ENCODE measurements around the gene CSNK2A1. TPM values are rescaled to one million over a fixed set of nuclear protein-coding genes. Genes with fewer than 3 reads are reported as not detected.
A peak's percentile ranks its signal among the peaks of the same experiment; 100 is the strongest.
"Not testable (repeated sequence)": the region's sequence is repeated elsewhere in the genome, so short reads cannot be mapped to it uniquely, and the experiment has no call there.

CSNK2A1 gene
- total RNA-seq, 5 donors from 2014 or later (not counting 1 experiment from before 2014, with no cell fraction given), result 73.7 to 84.4 (median 77.4) TPM

GRCh38 chr20:517221-517620 is 26.4 kb downstream of the CSNK2A1 start:
- no peaks in the 10 kb centered on the region for H3K27me3 ChIP-seq (replicated peaks in 1 of 2; ENCODE audit: control insufficient read depth in 2 of 2, extremely low read depth in 1 of 2, insufficient read depth in 2 of 2, low read length in 1 of 2)
- 33% methylated on average over 1 of the region's 2 CpGs for WGBS (ENCODE audit: insufficient coverage)
- Mint-ChIP-seq H3K4me3 (no peak overlapping the region), H3K36me3 (peaks cover 52% of the 10 kb centered on the region), H3K27me3 (no peaks in the 10 kb centered on the region), H3K4me1 (peaks cover 59 to 64% (median 59%) of the 10 kb centered on the region in 3 donors), H3K27ac (no peak overlapping the region), H3K9me3 (peaks cover 0 to 16% (median 11%) of the 10 kb centered on the region in 3 donors)
- DNase-seq (no peak), ATAC-seq (replicated peaks in 1 of 4) (no peak)
- ChIA-PET POLR2A (no interaction called here), CTCF (no interaction called here)
- peaks cover 0 to 8% of the 10 kb centered on the region in 2 experiments for H3K4me1 ChIP-seq (ENCODE audit: control insufficient read depth in 1 of 2, extremely low read depth in 1 of 2, insufficient read depth in 2 of 2, low read length in 2 of 2)
- H3K9me3 ChIP-seq, result no peaks in the 10 kb centered on the region
- peaks cover 0 to 11% of the 10 kb centered on the region in 2 donors for H3K36me3 ChIP-seq (ENCODE audit: control insufficient read depth in 2 of 2, extremely low read depth in 1 of 2, insufficient read depth in 1 of 2, low read length in 1 of 2)
- no peak overlapping the region for H3K27ac ChIP-seq (ENCODE audit: low read length)
- no peak overlapping the region for H3K4me3 ChIP-seq (ENCODE audit: control insufficient read depth in 1 of 2, extremely low read depth in 1 of 2, low read length in 1 of 2)

GRCh38 chr20:516799-517198 is 26.8 kb downstream of the CSNK2A1 start:
- 100% methylated on average over 1 of the region's 2 CpGs for WGBS (ENCODE audit: insufficient coverage)
- peaks cover 63 to 68% (median 64%) of the 10 kb centered on the region in 3 donors for H3K4me1 Mint-ChIP-seq
- Histone ChIP-seq H3K27ac (ENCODE audit: low read length) (no peak overlapping the region), H3K27me3 (replicated peaks in 1 of 2; ENCODE audit: control insufficient read depth in 2 of 2, extremely low read depth in 1 of 2, insufficient read depth in 2 of 2, low read length in 1 of 2) (no peaks in the 10 kb centered on the region), H3K4me3 (ENCODE audit: control insufficient read depth in 1 of 2, extremely low read depth in 1 of 2, low read length in 1 of 2) (no peak overlapping the region), H3K4me1 (ENCODE audit: control insufficient read depth in 1 of 2, extremely low read depth in 1 of 2, insufficient read depth in 2 of 2, low read length in 2 of 2) (peaks cover 0 to 8% of the 10 kb centered on the region in 2 experiments), H3K36me3 (ENCODE audit: control insufficient read depth in 2 of 2, extremely low read depth in 1 of 2, insufficient read depth in 1 of 2, low read length in 1 of 2) (peaks cover 0 to 7% of the 10 kb centered on the region in 2 donors), H3K9me3 (no peaks in the 10 kb centered on the region)
- ATAC-seq (replicated peaks in 1 of 4), result no peak
- peaks cover 0 to 16% (median 11%) of the 10 kb centered on the region in 3 donors for H3K9me3 Mint-ChIP-seq
- H3K36me3 Mint-ChIP-seq, result peaks cover 48% of the 10 kb centered on the region
- ChIA-PET POLR2A (no interaction called here), CTCF (no interaction called here)
- no peak overlapping the region for H3K27ac Mint-ChIP-seq
- H3K4me3 Mint-ChIP-seq, result no peak overlapping the region
- DNase-seq, result no peak
- H3K27me3 Mint-ChIP-seq, result no peaks in the 10 kb centered on the region

- DNase-seq (no peak), ATAC-seq (replicated peaks in 1 of 4) (no peak)
- H3K27ac ChIP-seq (ENCODE audit: low read length), result no peak overlapping the region
- no peak overlapping the region for H3K4me3 ChIP-seq (ENCODE audit: control insufficient read depth in 1 of 2, extremely low read depth in 1 of 2, low read length in 1 of 2)
- Mint-ChIP-seq H3K36me3 (peaks cover 37% of the 10 kb centered on the region), H3K27me3 (no peaks in the 10 kb centered on the region), H3K27ac (no peak overlapping the region), H3K9me3 (peaks cover 0 to 9% (median 6%) of the 10 kb centered on the region in 3 donors), H3K4me1 (peaks cover 67 to 76% (median 70%) of the 10 kb centered on the region in 3 donors), H3K4me3 (no peak overlapping the region)
- no peaks in the 10 kb centered on the region for H3K27me3 ChIP-seq (replicated peaks in 1 of 2; ENCODE audit: control insufficient read depth in 2 of 2, extremely low read depth in 1 of 2, insufficient read depth in 2 of 2, low read length in 1 of 2)
- no peaks in the 10 kb centered on the region for H3K9me3 ChIP-seq
- ChIA-PET CTCF (no interaction called here), POLR2A (no interaction called here)
- no CpG with 5 or more reads among the region's 3 CpGs for WGBS (ENCODE audit: insufficient coverage)
- no peaks in the 10 kb centered on the region for H3K36me3 ChIP-seq (ENCODE audit: control insufficient read depth in 2 of 2, extremely low read depth in 1 of 2, insufficient read depth in 1 of 2, low read length in 1 of 2)
- peaks cover 0 to 8% of the 10 kb centered on the region in 2 experiments for H3K4me1 ChIP-seq (ENCODE audit: control insufficient read depth in 1 of 2, extremely low read depth in 1 of 2, insufficient read depth in 2 of 2, low read length in 2 of 2)
These were observed 27.9 kb downstream of the CSNK2A1 start for GRCh38 chr20:515696-516095.

GRCh38 chr20:513429-513828 is 30.2 kb downstream of the CSNK2A1 start:
- H3K27ac Mint-ChIP-seq, result no peak overlapping the region
- ATAC-seq (replicated peaks in 1 of 4) (no peak), DNase-seq (no peak)
- no peaks in the 10 kb centered on the region for H3K9me3 Mint-ChIP-seq
- Histone ChIP-seq H3K36me3 (ENCODE audit: control insufficient read depth in 2 of 2, extremely low read depth in 1 of 2, insufficient read depth in 1 of 2, low read length in 1 of 2) (peaks cover 0 to 4% of the 10 kb centered on the region in 2 donors), H3K9me3 (no peaks in the 10 kb centered on the region), H3K27me3 (replicated peaks in 1 of 2; ENCODE audit: control insufficient read depth in 2 of 2, extremely low read depth in 1 of 2, insufficient read depth in 2 of 2, low read length in 1 of 2) (no peaks in the 10 kb centered on the region), H3K4me3 (ENCODE audit: control insufficient read depth in 1 of 2, extremely low read depth in 1 of 2, low read length in 1 of 2) (no peak overlapping the region), H3K27ac (ENCODE audit: low read length) (no peak overlapping the region), H3K4me1 (ENCODE audit: control insufficient read depth in 1 of 2, extremely low read depth in 1 of 2, insufficient read depth in 2 of 2, low read length in 2 of 2) (peaks cover 0 to 8% of the 10 kb centered on the region in 2 experiments)
- ChIA-PET CTCF (no interaction called here), POLR2A (no interaction called here)
- H3K4me1 Mint-ChIP-seq, result peaks cover 71 to 73% (median 72%) of the 10 kb centered on the region in 3 donors
- H3K36me3 Mint-ChIP-seq, result peaks cover 18% of the 10 kb centered on the region
- H3K4me3 Mint-ChIP-seq, result no peak overlapping the region
- no peaks in the 10 kb centered on the region for H3K27me3 Mint-ChIP-seq
- WGBS (ENCODE audit: insufficient coverage), result no CpG with 5 or more reads among the region's 2 CpGs

- POLR2A ChIA-PET; H3K27ac Mint-ChIP-seq; H3K4me3 ChIP-seq (ENCODE audit: control insufficient read depth in 1 of 2, extremely low read depth in 1 of 2, low read length in 1 of 2); H3K4me3 Mint-ChIP-seq; H3K4me1 ChIP-seq (ENCODE audit: control insufficient read depth in 1 of 2, extremely low read depth in 1 of 2, insufficient read depth in 2 of 2, low read length in 2 of 2); H3K27me3 ChIP-seq (replicated peaks in 1 of 2; ENCODE audit: control insufficient read depth in 2 of 2, extremely low read depth in 1 of 2, insufficient read depth in 2 of 2, low read length in 1 of 2); H3K27ac ChIP-seq (ENCODE audit: low read length); H3K9me3 Mint-ChIP-seq; DNase-seq; ATAC-seq (replicated peaks in 1 of 4); H3K27me3 Mint-ChIP-seq; CTCF ChIA-PET; H3K9me3 ChIP-seq: not testable (repeated sequence)
- no CpG with 5 or more reads among the region's 9 CpGs for WGBS (ENCODE audit: insufficient coverage)
- peaks cover 24% of the 10 kb centered on the region for H3K36me3 Mint-ChIP-seq
- H3K4me1 Mint-ChIP-seq, result peaks cover 49 to 56% (median 52%) of the 10 kb centered on the region in 3 donors
- H3K36me3 ChIP-seq (ENCODE audit: control insufficient read depth in 2 of 2, extremely low read depth in 1 of 2, insufficient read depth in 1 of 2, low read length in 1 of 2), result peaks cover 0 to 28% of the 10 kb centered on the region in 2 donors
These were observed 33.1 kb downstream of the CSNK2A1 start for GRCh38 chr20:510328-511057.

GRCh38 chr20:508364-508787 is 35.2 kb downstream of the CSNK2A1 start:
- H3K4me3 ChIP-seq (ENCODE audit: control insufficient read depth in 1 of 2, extremely low read depth in 1 of 2, low read length in 1 of 2); H3K4me3 Mint-ChIP-seq; H3K27me3 ChIP-seq (replicated peaks in 1 of 2; ENCODE audit: control insufficient read depth in 2 of 2, extremely low read depth in 1 of 2, insufficient read depth in 2 of 2, low read length in 1 of 2); H3K27ac ChIP-seq (ENCODE audit: low read length); DNase-seq; H3K9me3 Mint-ChIP-seq; CTCF ChIA-PET; H3K9me3 ChIP-seq; H3K27me3 Mint-ChIP-seq; POLR2A ChIA-PET; ATAC-seq (replicated peaks in 1 of 4); H3K4me1 ChIP-seq (ENCODE audit: control insufficient read depth in 1 of 2, extremely low read depth in 1 of 2, insufficient read depth in 2 of 2, low read length in 2 of 2): not testable (repeated sequence)
- WGBS (ENCODE audit: insufficient coverage), result no CpG with 5 or more reads among the region's 6 CpGs
- Mint-ChIP-seq H3K36me3 (peaks cover 21% of the 10 kb centered on the region), H3K27ac (peak overlapping the region in 1 of 2 donors; percentile 22), H3K4me1 (peaks cover 32 to 36% (median 35%) of the 10 kb centered on the region in 3 donors)
- H3K36me3 ChIP-seq (ENCODE audit: control insufficient read depth in 2 of 2, extremely low read depth in 1 of 2, insufficient read depth in 1 of 2, low read length in 1 of 2), result peaks cover 0 to 37% of the 10 kb centered on the region in 2 donors
